SK-N-MC (cell line): ENCODE data around the gene OTOP1.

Experiments
- EZH2 ChIP-seq: fragments of 200-600 bp; sonication (generic); IDR thresholded peaks from one replicate; pipeline ENCODE4 v1.6.1; 2017; ENCODE audit warnings: antibody characterized with exemption
- POLR2AphosphoS5 ChIP-seq: IDR thresholded peaks from 2 replicates; pipeline ENCODE4 v1.6.1; 2012; ENCODE audit warnings: mild to moderate bottlenecking, low read depth, low read length, borderline replicate concordance

GRCh38 chr4:4195354-4195753, 31.4 kb downstream of the OTOP1 start:
- TF ChIP-seq EZH2 (no peak), POLR2AphosphoS5 (no peak)
